ENCODE data around the gene ORC5.
"Not testable (repeated sequence)": the region's sequence is repeated elsewhere in the genome, so short reads cannot be mapped to it uniquely, and the experiment has no call there.

ORC5 gene

DNA sequence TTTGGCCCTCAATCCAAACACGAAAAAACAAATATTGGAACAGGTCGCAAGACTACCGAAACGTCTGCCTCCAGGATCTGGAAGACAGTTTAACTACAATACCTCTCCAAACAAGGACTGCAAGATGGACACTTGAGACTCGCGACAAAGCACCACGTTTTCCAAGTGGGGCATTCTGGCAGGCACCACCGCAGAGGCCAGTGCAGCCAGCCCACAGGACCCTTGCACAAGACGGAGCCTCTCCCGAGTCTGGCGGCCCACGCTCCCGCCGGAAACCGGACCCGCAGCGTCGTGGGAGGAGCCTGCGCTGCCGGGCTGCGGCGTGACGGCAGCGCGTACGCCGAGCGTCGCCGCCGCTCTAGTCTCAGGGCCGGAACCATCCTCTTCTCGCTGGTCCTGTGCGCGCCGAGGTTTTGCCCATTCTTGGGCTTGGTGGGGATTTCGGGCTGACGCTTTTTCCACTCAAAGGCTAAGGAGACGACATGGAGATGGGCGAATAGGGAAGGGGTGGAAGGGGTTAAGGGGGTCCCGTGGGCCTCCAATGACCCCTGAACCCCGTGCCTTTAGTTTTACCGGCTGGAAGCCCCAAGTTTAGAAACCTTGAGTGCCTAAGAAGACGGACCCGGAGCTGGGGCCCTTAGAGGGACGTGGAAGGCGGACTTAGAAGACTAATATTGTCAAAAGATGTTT, at the start of gene ORC5:
Gene ORC5 (minus strand): TSS at position 283 of the 690 bp plus-strand sequence. CDS start 109 bp downstream, at position 174.
- peak; percentile 84 for DNase-seq

- DNase-seq, result no peak
Measured at GRCh38 chr7:104255616-104256015, 47.8 kb upstream of the ORC5 start.

GRCh38 chr7:104255194-104255593, 47.4 kb upstream of the ORC5 start:
- DNase-seq, result no peak

GRCh38 chr7:104254696-104255095, 46.9 kb upstream of the ORC5 start:
- DNase-seq, result no peak

- DNase-seq, result no peak
Measured at GRCh38 chr7:104252409-104253134, 44.8 kb upstream of the ORC5 start.

DNA sequence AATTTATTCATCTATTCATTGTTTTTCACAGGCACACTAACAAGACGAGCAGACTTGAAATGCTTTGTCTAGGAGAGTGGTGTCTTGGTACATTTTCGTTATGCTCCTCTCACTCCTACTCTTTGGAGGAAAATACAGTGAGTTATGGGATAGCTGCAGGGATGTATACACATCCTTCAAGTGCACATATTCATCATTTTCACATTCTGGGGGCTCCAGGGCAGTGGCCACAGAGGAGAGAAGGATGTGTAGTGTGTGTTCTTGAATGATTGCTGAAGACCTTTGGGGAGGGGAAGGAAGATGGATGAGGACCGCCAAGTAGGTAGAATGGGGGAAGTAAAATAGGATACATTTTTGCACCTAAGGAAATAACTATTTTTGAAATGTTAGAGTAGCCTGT, 34.8 kb upstream of the ORC5 start:
- DNase-seq, result no peak

DNA sequence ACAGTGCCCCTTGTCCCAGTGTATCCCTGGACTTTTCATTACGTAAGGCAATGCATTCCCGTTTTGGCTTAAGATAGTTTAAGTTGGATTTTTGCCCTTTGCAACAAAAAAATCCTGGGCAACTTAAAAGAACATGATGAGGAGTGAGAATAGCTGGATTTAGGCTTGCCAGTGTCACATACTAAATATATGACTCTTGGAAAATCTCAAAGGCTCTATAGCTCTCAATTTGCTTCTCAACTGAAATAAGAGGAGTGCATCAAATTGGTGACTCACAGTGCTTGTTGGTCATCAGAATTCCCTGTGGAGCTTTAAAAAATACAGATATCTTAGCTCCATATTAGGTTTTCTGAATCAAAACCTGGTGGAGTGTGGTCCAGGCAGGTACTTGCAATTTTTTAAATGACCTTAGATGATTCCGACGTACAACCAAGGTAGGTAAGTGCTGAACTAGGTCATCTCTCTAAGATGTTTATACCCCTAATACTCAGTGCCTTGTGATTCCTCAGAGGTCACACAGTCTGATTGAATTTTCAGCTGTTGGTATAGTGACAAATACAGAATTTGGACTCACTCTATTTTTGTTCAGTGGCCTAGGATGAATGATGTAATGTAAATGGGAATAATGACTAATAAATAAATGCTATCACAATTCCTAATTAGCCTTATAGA, 33.9 kb upstream of the ORC5 start:
- no peak for DNase-seq

GRCh38 chr7:104241135-104241534, 33.3 kb upstream of the ORC5 start:
- DNase-seq, result peak; percentile 34

GRCh38 chr7:104240401-104240800, 32.6 kb upstream of the ORC5 start:
- peak; percentile 93 for DNase-seq

- not testable (repeated sequence) for DNase-seq
Measured at GRCh38 chr7:104234990-104235389, 27.2 kb upstream of the ORC5 start.

DNA sequence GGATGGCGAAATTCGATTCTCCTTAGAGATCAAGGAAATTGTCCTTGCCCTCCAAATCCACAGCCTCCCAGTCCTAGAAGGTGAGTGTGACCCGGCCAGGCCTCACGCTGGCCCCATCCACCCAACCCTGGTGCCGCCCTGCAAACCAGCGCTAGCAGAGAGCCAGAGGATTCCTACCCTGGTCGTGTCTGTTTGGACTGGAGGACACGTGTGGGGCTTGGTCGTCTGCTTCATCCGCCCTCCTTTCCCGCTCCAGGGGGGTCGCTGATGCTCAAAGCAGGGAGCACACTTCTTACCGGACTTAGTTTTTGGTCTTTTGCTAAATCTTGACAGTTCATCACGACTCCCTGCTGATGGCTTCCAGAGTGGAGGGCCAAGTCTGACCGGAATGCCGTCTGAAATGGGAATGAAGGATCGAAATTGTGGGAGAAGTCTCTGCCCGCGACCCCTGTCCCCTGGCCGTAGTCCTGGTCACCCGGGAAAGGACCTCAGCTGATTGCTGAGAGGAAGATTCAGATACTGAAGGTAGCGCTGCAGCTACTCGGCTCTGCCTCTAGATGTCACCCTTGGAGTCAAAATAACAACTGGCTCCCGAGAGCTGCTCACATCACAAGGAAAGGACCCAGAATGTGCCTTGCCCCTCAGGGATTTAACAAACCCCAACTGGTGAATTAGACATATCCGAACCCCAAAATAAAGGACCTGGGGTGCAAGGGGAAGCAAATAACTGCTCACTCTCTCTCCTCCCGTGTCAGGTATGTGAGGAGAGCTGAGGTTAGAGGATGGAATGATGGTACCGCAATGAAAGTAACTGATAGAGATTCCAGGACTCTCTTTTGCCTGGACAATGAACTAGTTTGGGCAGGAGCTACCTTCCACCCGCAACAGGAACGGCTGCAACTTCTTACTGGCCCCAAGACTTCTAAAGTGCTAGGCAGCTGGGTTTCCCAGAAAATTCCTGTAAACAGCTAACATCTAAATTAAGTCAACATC, 23.5 kb upstream of the ORC5 start:
- peak; percentile 84 for DNase-seq

DNA sequence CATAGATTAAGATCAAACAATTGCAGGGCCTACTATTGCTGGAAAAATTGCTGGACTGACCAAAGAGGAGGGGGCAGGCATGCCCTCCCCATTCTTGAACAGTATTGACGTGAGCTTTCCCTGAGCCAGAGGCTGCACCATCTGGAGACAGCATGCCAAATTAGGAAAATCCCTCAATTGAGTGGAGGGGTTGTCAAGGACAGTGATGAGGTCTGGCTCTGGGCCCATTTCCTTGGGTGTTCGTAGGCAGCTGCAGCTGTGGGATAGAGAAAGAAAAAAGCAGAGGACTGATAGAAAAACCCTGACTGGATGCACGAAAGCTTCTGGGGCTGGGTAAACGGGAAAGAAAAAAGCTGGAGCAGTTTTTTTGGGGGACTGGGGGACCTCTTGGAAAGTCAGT, 22.8 kb upstream of the ORC5 start:
- peak; percentile 98 for DNase-seq

- DNase-seq, result no peak
Measured at GRCh38 chr7:104228442-104228841, 20.6 kb upstream of the ORC5 start.

- DNase-seq, result peak; percentile 94
Measured at GRCh38 chr7:104225451-104225850, 17.6 kb upstream of the ORC5 start.

GRCh38 chr7:104217620-104218019, 9.8 kb upstream of the ORC5 start:
- DNase-seq, result no peak

GRCh38 chr7:104209063-104209462, 1.2 kb upstream of the ORC5 start:
- DNase-seq, result no peak

- no peak for DNase-seq
Measured at GRCh38 chr7:104208421-104208780, 588 bp upstream of the ORC5 start.

DNA sequence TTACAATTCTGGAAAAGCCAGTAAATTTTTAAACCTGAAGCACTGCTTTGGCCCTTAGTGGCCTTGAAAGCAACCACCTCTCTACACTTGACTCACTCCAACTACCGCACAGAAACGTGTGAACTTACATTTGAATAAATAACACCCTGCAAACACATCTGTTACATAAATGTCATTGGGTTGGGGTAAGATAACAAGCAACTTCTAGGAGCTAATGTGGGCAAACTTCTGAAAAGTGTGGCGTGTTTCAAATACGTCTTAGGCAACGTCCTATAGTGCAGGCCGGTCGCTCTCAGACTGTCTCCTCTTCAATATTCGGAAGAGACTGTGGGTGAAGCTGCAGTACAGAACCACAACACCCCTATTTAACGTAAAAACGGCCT, 474 bp downstream of the ORC5 start:
- peak; percentile 43 for DNase-seq

DNA sequence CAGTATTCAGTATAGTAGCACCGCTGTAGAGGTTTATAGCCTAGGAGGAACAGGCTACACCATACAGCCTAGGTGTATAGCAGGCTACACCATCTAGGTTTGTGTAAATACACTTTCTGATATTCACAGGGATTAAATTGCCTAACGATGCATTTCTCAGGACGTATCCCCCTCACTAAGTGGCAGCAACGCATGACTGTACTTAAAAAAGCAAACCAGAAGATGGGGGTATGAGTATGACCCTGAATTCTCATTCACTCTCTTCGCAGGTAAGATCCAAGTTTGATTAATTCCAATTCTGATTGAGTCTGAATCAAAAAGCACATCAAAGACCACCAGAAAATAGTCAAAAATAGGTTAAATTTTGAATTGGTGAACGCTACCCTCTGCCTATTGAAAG, 972 bp downstream of the ORC5 start:
- DNase-seq, result no peak

DNA sequence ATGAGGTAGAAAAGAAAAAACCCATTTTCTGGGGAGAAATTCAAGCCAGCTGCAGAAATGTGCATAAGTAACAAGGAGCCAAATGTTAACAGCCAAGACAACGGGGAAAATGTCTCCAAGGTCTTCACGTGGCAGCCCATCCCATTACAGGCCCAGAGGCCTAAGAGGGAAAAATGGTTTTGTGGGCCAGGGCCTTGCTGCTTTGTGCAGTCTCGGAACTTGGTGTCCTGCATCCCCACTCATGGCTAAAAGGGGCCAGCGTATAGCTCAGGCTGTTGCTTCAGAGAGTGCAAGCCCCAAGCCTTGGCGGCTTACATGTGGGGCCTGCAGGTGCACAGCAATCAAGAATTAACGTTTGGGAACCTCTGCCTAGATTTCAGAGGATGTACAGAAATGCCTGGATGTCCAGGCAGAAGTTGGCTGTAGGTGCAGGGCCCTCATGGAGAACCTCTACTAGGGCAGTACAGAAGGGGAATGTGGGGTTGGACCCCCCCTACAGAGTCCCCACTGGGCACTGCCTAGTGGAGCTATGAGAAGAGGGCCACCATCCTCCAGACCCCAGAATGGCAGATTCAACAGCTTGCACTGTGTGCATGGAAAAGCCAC, 9.0 kb downstream of the ORC5 start:
- no peak for DNase-seq

GRCh38 chr7:104196161-104196560, 11.7 kb downstream of the ORC5 start:
- no peak for DNase-seq

GRCh38 chr7:104192434-104192833, 15.4 kb downstream of the ORC5 start:
- no peak for DNase-seq

Data from NCI-H2171 treated with DMSO at 0.1 percent for 48 hours (cell line).